Mucosa of descending colon (tissue), 3 donors: ENCODE results near the gene RAET1G. TPM values are rescaled to one million over a fixed set of nuclear protein-coding genes. Genes with fewer than 3 reads are reported as not detected.
"Not testable (repeated sequence)": the region's sequence is repeated elsewhere in the genome, so short reads cannot be mapped to it uniquely, and the experiment has no call there.

ENCODE experiments used
- ATAC-seq: fragments of 200-7000 bp; cut with Tn5 transposase; one replicate; pipeline ENCODE4 v1.9.1; 2020; ENCODE audit warnings: mild to moderate bottlenecking, moderate library complexity
- DNase-seq, 3 donors: peaks; one replicate each; pipeline ENCODE4 v3.0.0-alpha.2; 2020
- H3K36me3 ChIP-seq: fragments of 200-600 bp; one replicate; pipeline ENCODE4 v1.8.0; 2021; ENCODE audit warnings: low read depth, mild to moderate bottlenecking
- H3K4me1 ChIP-seq: fragments of 200-600 bp; one replicate; pipeline ENCODE4 v1.8.0; 2021; ENCODE audit warnings: low read depth, mild to moderate bottlenecking
- H3K4me3 ChIP-seq: fragments of 200-600 bp; one replicate; pipeline ENCODE4 v1.8.0; 2021; ENCODE audit warnings: mild to moderate bottlenecking
- H3K9me3 ChIP-seq: fragments of 200-600 bp; one replicate; pipeline ENCODE4 v1.8.0; 2021; ENCODE audit warnings: mild to moderate bottlenecking
- CTCF ChIP-seq: fragments of 200-600 bp; IDR thresholded peaks from one replicate; pipeline ENCODE4 v1.8.0; 2022; ENCODE audit warnings: antibody characterized with exemption, mild to moderate bottlenecking
- intact Hi-C, 2 donors: fragments of 100-400 bp; cut with DNase I in 1 of 2; cut with micrococcal nuclease in 1 of 2; formaldehyde crosslinking; loops; one replicate each; pipeline versions ENCODE4 v1.11.0 to v1.11.1; 2022; cut with DNase I, micrococcal nuclease
- total RNA-seq, 3 donors: library from RNA; stranded (reverse); fragmentation: NEBNext Ultra II Directional in 2 of 3; extraction: Animal tissue kit (Norgen Biotek cat#: 25700) in 2 of 3; gene quantifications; one replicate each; pipeline versions ENCODE4 v1.2.1 to v1.2.4, GENCODE V29; 2021 to 2023
- donor health status: DM: no; HTN: no; CAD: no; lungs with moderate emphysema.
- donor health status: DM: no; HTN: no; CAD: no.
- donor health status: DM: no; HTN: yes; CAD: no.

RAET1G gene
- total RNA-seq, 3 donors from 2014 or later, result 0.41 TPM; not detected in 2

- Histone ChIP-seq H3K4me1 (peaks cover 23% of the 10 kb centered on the region), H3K36me3 (no peaks in the 10 kb centered on the region), H3K4me3 (no peak overlapping the region), H3K9me3 (no peaks in the 10 kb centered on the region)
- ATAC-seq (peak; percentile 9), DNase-seq (no peak)
- no peak for TF ChIP-seq CTCF
- intact Hi-C loops, result no loop called here
Observed at GRCh38 chr6:149938571-149939355, 15.8 kb upstream of the RAET1G start.

- H3K4me3 ChIP-seq, intact Hi-C loops, H3K36me3 ChIP-seq, DNase-seq, H3K9me3 ChIP-seq: not testable (repeated sequence)
- ATAC-seq, result peak; percentile 38
- peaks cover 23% of the 10 kb centered on the region for H3K4me1 ChIP-seq
Observed at GRCh38 chr6:149938013-149938570, 15.2 kb upstream of the RAET1G start.

GRCh38 chr6:149936743-149937142, 13.8 kb upstream of the RAET1G start:
- H3K36me3 ChIP-seq, result no peaks in the 10 kb centered on the region
- DNase-seq (no peak), ATAC-seq (no peak)
- intact Hi-C loops, result no loop called here
- H3K4me1 ChIP-seq, result peaks cover 16% of the 10 kb centered on the region
- H3K4me3 ChIP-seq, result no peak overlapping the region
- H3K9me3 ChIP-seq, result no peaks in the 10 kb centered on the region
- no peak for TF ChIP-seq CTCF

- no peak for TF ChIP-seq CTCF
- Histone ChIP-seq H3K4me3 (no peak overlapping the region), H3K9me3 (no peaks in the 10 kb centered on the region), H3K4me1 (peaks cover 10% of the 10 kb centered on the region), H3K36me3 (no peaks in the 10 kb centered on the region)
- no peak for ATAC-seq
- DNase-seq, result no peak
- intact Hi-C loops, result loop anchor here in 1 of 2 donors (2.0 kb wide), 1 partner anchor 81 kb away; no protein-coding TSS in a partner anchor
Observed at GRCh38 chr6:149935668-149936067, 12.7 kb upstream of the RAET1G start.

GRCh38 chr6:149935246-149935645, 12.3 kb upstream of the RAET1G start:
- ATAC-seq (no peak), DNase-seq (no peak)
- Histone ChIP-seq H3K9me3 (no peaks in the 10 kb centered on the region), H3K4me1 (peaks cover 10% of the 10 kb centered on the region), H3K4me3 (no peak overlapping the region), H3K36me3 (no peaks in the 10 kb centered on the region)
- intact Hi-C loops, result loop anchor here in 1 of 2 donors (2.0 kb wide), 1 partner anchor 82 kb away; no protein-coding TSS in a partner anchor
- TF ChIP-seq CTCF, result no peak
